Measurements from ENCODE around the gene FBXL7. TPM values are rescaled to one million over a fixed set of nuclear protein-coding genes. Genes with fewer than 3 reads are reported as not detected.

FBXL7 gene
- total and polyA plus RNA-seq, 2 experiments from 2014 or later = 4.5 to 15.2 TPM

GRCh38 chr5:15664961-15665360, 165.0 kb downstream of the FBXL7 start:
- Mint-ChIP-seq H3K4me3 (no peak overlapping the region), H3K27ac (no peak overlapping the region), H3K9me3 (peaks cover 10% of the 10 kb centered on the region; the same call in 2 of the 3 replicates), H3K36me3 (ENCODE audit: low read depth) (peaks cover 5% of the 10 kb centered on the region; the same call in 1 of the 3 replicates), H3K27me3 (ENCODE audit: insufficient read depth, low read depth, poor library complexity) (no peaks in the 10 kb centered on the region), H3K4me1 (peaks cover 15% of the 10 kb centered on the region; the same call in 2 of the 3 replicates)
- no peak for DNase-seq (ENCODE audit: low spot score)
- Histone ChIP-seq H3K36me3 (ENCODE audit: insufficient read depth) (no peaks in the 10 kb centered on the region), H3K79me2 (replicated peaks; ENCODE audit: insufficient read depth) (peaks cover 60% of the 10 kb centered on the region), H3K9me2 (ENCODE audit: insufficient read depth) (no peaks in the 10 kb centered on the region), H3K27me3 (ENCODE audit: insufficient read depth) (no peaks in the 10 kb centered on the region), H2AFZ (no peak overlapping the region), H3K4me3 (no peak overlapping the region), H4K20me1 (replicated peaks; ENCODE audit: insufficient read depth) (no peaks in the 10 kb centered on the region), H3K4me1 (ENCODE audit: insufficient read depth) (peaks cover 10% of the 10 kb centered on the region; the same call in 1 of the 2 replicates), H3K4me2 (no peak overlapping the region), H3F3A (replicated peaks; ENCODE audit: low read depth) (no peaks in the 10 kb centered on the region), H3K27ac (ENCODE audit: low read depth) (no peak overlapping the region)
- TF ChIP-seq EZH2 (IDR thresholded peaks at IDR 0.05; ENCODE audit: low read depth, unreplicated experiment) = no peak
- no peak for TF ChIP-seq CREB1 (CRISPR knock-in tag; IDR thresholded peaks at IDR 0.05; ENCODE audit: low read depth)
- no peak for TF ChIP-seq ETS1 (IDR thresholded peaks at IDR 0.05)
- no peak for TF ChIP-seq REST (IDR thresholded peaks at IDR 0.05; ENCODE audit: unreplicated experiment)
- no peak for TF ChIP-seq ZNF462 (CRISPR knock-in tag; IDR thresholded peaks at IDR 0.05)
- ATAC-seq = no peak
